ENCODE measurements around the gene INPP5B. TPM values are rescaled to one million over a fixed set of nuclear protein-coding genes. Genes with fewer than 3 reads are reported as not detected.

INPP5B gene
- total RNA-seq, 1 experiment from 2014 or later: 21.5 TPM

DNA sequence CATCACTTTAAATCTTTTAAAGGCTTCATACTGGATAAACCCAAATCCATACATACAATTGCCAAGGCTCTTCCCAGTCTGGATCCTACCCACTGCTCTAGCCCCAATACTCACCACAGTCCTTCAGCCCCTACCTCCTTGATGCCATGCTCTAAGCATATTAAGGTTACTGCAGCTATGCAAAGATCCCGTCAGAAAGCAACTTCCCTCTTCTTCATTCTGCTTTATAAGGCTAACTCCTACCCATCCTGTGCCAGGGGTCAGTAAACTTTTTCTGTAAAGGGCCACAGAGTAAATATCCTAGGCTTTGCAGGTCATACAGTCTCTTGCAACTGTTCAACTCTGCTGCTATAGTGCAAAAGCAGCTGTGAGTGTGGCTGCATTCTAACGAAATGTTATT, 53.2 kb downstream of the INPP5B start:
- Mint-ChIP-seq H3K4me1 (ENCODE audit: low read depth, unreplicated experiment) (no peaks in the 10 kb centered on the region), H3K36me3 (ENCODE audit: insufficient read depth, unreplicated experiment) (no peaks in the 10 kb centered on the region), H3K27me3 (ENCODE audit: unreplicated experiment) (no peaks in the 10 kb centered on the region), H3K9me3 (ENCODE audit: low read depth, unreplicated experiment) (no peaks in the 10 kb centered on the region), H3K4me3 (ENCODE audit: low read depth, unreplicated experiment) (no peak overlapping the region), H3K27ac (ENCODE audit: unreplicated experiment) (no peak overlapping the region)
- no TSS peak for BruUV-seq (replicated peaks)
- intact Hi-C loops (cut with micrococcal nuclease; ENCODE audit: unreplicated experiment): no loop called here
- CTCF ChIA-PET: interaction anchor here (0.7 kb wide), 1 partner anchor 10 kb away, joined by 4 read pairs; no protein-coding TSS in a partner anchor
- TF ChIP-seq, protein P1, sequence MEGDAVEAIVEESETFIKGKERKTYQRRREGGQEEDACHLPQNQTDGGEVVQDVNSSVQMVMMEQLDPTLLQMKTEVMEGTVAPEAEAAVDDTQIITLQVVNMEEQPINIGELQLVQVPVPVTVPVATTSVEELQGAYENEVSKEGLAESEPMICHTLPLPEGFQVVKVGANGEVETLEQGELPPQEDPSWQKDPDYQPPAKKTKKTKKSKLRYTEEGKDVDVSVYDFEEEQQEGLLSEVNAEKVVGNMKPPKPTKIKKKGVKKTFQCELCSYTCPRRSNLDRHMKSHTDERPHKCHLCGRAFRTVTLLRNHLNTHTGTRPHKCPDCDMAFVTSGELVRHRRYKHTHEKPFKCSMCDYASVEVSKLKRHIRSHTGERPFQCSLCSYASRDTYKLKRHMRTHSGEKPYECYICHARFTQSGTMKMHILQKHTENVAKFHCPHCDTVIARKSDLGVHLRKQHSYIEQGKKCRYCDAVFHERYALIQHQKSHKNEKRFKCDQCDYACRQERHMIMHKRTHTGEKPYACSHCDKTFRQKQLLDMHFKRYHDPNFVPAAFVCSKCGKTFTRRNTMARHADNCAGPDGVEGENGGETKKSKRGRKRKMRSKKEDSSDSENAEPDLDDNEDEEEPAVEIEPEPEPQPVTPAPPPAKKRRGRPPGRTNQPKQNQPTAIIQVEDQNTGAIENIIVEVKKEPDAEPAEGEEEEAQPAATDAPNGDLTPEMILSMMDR (IDR thresholded peaks at IDR 0.05; ENCODE audit: unreplicated experiment): no peak
- DNase-seq: no peak

DNA sequence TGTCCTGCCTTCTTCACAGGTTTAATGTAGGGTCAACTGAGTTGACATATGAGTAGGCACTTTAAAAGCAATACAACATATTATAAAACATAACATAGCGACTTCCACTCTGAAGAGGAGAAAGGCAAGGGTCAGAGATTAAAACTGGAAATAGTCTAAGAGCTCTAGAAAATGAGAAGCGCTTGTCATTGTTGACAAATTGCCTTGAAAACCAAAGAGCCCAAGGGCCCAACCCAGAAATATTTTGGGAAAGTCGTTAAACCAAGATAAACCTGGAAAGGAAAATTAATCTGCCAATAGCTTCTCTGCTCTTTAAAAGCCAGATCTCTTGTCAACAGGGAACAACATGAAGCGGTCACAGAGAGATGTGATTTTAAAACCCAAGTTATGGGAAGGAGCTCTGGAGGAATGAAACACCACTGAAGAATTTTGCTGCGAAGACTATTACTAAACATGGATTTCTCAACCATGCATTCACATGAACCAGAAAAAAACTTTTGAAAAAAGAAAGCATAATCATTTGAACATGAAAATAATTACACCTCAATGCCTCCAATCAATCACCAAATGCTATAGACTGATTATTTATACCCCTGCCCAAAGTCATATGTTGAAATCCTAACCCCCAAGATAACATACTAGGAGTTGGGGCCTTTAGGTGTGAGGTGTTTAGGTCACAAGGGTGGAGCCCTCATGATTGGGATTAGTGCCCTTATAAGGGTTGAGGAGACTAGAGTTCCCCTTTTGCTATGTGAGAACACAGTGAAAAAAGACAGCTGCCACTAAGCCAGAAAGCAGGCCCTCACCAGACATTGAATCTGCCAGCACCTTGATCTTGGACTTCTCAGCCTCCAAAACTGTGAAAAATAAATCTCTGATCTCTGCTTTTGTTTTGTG, 54.5 kb downstream of the INPP5B start:
- no peak overlapping the region for H3K4me3 Mint-ChIP-seq (ENCODE audit: low read depth, unreplicated experiment)
- intact Hi-C loops (cut with micrococcal nuclease; ENCODE audit: unreplicated experiment): no loop called here
- no peaks in the 10 kb centered on the region for H3K4me1 Mint-ChIP-seq (ENCODE audit: low read depth, unreplicated experiment)
- DNase-seq: no peak
- CTCF ChIA-PET: no interaction called here
- no peaks in the 10 kb centered on the region for H3K27me3 Mint-ChIP-seq (ENCODE audit: unreplicated experiment)
- H3K27ac Mint-ChIP-seq (ENCODE audit: unreplicated experiment): no peak overlapping the region
- H3K9me3 Mint-ChIP-seq (ENCODE audit: low read depth, unreplicated experiment): no peaks in the 10 kb centered on the region
- TF ChIP-seq, protein P1 (IDR thresholded peaks at IDR 0.05; ENCODE audit: unreplicated experiment): no peak
- no peaks in the 10 kb centered on the region for H3K36me3 Mint-ChIP-seq (ENCODE audit: insufficient read depth, unreplicated experiment)
- no TSS peak for BruUV-seq (replicated peaks)

DNA sequence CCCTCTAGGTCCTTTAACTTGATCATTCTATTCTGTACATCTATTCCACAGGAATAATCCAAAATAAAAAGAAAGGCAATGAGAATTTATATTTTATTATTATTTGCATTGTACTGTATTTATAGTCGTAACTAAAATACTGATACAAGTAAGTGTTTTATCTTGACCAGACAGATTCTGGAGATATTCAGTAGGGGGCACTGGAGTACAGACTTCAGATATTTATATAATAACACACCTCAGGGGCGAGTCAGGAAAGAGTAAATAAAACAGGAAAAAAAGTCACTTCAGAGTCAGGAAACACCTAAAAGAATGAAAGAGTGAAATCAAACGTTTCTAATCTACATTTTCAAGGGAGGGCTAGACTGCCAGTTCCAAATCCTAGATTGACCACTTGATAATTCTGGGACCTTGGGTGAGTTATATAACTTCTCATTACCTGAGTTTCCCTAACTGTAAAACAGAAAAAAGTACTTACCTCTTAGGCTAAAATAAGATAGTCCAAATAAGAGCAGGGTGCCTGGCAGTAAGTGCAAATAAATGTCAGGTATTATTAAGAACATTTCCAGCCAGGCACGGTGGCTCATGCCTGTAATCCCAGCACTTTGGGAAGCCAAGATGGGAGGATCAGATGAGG, 56.4 kb downstream of the INPP5B start:
- no peak overlapping the region for H3K4me3 Mint-ChIP-seq (ENCODE audit: low read depth, unreplicated experiment)
- no peak overlapping the region for H3K27ac Mint-ChIP-seq (ENCODE audit: unreplicated experiment)
- no peaks in the 10 kb centered on the region for H3K9me3 Mint-ChIP-seq (ENCODE audit: low read depth, unreplicated experiment)
- no peaks in the 10 kb centered on the region for H3K36me3 Mint-ChIP-seq (ENCODE audit: insufficient read depth, unreplicated experiment)
- CTCF ChIA-PET: interaction anchor here (0.7 kb wide), 2 partner anchors 30 to 96 kb away, joined by 3 read pairs; no protein-coding TSS in a partner anchor
- BruUV-seq (replicated peaks): no TSS peak
- TF ChIP-seq, protein P1 (IDR thresholded peaks at IDR 0.05; ENCODE audit: unreplicated experiment): peak; percentile 27
- DNase-seq: peak; percentile 6
- H3K4me1 Mint-ChIP-seq (ENCODE audit: low read depth, unreplicated experiment): no peaks in the 10 kb centered on the region
- intact Hi-C loops (cut with micrococcal nuclease; ENCODE audit: unreplicated experiment): loop anchor here (1.0 kb wide), 1 partner anchor 85 kb away; no protein-coding TSS in a partner anchor
- no peaks in the 10 kb centered on the region for H3K27me3 Mint-ChIP-seq (ENCODE audit: unreplicated experiment)

DNA sequence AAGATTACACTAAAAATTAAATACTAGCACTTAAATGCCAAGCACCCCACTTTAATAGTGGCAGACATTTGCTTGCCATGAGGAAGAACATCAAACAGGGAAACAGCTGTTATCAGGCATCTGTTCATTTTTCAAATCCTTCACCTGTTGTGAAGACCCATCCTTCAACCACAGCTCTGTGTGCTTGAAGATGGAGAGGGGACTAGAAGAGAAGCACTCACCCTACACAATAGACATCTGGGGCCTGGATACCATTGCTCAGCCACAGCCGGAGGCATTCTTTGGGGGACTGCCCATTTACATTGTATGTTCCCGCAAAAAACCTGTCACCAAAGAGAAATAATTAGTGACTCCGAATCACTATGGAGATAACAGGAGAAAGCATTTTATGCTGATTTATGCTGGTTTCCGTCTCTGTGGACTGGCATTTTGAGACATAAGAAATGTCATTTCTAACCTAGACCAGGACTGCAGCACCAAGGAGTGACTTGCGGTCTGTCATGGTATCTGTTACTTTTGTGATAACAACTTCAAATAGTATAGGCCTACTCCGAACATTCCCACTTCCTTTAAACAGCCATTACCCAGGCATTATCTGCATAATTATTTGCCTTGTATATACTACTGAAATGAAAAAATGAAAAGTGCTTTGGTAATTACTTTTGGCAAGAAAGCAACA, 58.7 kb downstream of the INPP5B start:
- Mint-ChIP-seq H3K36me3 (ENCODE audit: insufficient read depth, unreplicated experiment) (no peaks in the 10 kb centered on the region), H3K27ac (ENCODE audit: unreplicated experiment) (no peak overlapping the region), H3K4me3 (ENCODE audit: low read depth, unreplicated experiment) (no peak overlapping the region), H3K27me3 (ENCODE audit: unreplicated experiment) (no peaks in the 10 kb centered on the region), H3K9me3 (ENCODE audit: low read depth, unreplicated experiment) (no peaks in the 10 kb centered on the region), H3K4me1 (ENCODE audit: low read depth, unreplicated experiment) (no peaks in the 10 kb centered on the region)
- CTCF ChIA-PET: no interaction called here
- TF ChIP-seq, protein P1 (IDR thresholded peaks at IDR 0.05; ENCODE audit: unreplicated experiment): no peak
- DNase-seq: no peak
- BruUV-seq (replicated peaks): no TSS peak
- intact Hi-C loops (cut with micrococcal nuclease; ENCODE audit: unreplicated experiment): no loop called here

Measured in Calu3 (cell line).